EH (cell line): ENCODE measurements around the gene CSNK2B.
"Not testable (repeated sequence)": the region's sequence is repeated elsewhere in the genome, so short reads cannot be mapped to it uniquely, and the experiment has no call there.

Experiments used
- DNase-seq: peaks from one replicate; pipeline ENCODE4 v3.0.0-alpha.2; 2015; ENCODE audit warnings: low read depth

The CSNK2B gene

DNA sequence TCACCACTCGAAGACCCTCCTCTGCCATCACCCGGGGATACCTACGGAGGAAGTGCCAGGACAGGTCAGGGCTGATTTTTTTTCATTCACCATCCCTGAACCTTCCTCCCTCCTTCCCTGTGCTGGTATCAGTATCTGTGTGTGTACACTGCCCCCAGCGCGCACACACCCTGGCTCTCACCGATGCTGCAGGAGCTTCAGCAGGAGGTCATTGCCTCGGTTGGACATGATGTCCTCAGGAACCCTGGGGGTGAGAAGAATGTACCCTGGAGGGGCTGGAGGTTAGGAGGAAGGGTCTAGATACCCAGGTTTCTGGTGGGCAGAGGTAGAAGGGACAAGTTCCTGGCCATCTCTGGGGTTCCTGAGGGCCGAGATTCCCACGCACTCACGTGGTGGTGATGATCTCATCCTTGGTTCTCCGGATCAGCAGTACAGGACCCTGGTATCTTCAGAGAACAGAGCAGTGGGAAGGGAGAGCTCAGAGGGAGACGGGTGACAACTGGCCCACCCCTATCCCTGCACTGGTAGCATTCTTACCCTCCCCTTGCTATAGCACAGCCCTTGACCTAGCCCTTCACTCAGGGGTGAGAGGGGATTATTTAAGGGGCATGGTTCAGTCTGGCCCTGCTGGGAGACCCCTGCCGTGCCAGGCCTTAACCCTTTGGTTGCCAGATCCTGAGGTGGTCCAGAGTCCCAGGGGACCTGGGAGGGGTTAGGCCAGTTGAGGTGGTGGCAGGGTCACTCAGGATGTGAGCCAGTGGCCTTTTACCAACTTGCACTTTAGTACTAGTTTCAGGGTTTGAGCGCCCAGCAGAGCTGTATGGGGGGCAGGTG lies 22.2 kb downstream of the CSNK2B start:
- no peak for DNase-seq

DNA sequence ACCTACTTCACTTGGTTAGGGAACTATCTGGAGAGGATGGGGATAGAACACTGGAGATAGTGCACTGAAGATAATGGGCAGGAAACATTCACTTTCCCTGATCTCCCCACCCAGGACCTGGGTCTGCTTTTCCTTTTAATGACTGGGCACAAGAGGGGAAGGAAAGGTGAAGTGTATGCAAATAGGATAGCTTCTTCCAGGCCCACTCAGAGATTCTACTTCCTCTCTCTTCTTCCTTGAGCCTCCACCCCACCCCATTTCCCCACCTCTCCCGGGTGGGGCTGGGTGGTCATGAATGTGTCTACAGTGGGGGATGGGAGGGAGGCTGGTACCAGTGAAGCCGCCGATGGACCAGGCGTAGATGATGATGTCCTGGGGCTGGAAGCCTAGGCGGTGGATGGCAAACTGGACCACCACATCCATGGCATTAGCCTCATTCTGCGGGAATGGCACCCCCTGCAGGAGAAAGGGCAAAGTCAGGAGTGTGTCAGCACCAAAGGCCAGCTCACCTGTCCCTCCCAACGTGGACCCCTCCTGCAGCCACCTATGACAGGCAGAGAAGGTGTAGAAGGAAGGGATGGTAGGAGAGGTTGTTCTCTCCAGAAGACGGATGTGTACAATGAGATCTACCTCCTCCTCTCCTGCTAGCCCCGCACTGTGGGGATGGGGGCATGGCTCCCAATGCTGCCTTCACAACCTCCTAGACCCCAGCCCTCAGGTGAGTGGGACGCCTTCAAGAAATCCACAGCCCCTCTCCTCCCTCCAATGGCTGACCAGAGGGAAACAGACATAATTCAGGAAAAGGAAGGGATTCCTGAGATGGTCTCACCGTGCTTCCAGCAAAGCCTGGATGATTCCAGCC lies 23.6 kb downstream of the CSNK2B start:
- no peak for DNase-seq

DNA sequence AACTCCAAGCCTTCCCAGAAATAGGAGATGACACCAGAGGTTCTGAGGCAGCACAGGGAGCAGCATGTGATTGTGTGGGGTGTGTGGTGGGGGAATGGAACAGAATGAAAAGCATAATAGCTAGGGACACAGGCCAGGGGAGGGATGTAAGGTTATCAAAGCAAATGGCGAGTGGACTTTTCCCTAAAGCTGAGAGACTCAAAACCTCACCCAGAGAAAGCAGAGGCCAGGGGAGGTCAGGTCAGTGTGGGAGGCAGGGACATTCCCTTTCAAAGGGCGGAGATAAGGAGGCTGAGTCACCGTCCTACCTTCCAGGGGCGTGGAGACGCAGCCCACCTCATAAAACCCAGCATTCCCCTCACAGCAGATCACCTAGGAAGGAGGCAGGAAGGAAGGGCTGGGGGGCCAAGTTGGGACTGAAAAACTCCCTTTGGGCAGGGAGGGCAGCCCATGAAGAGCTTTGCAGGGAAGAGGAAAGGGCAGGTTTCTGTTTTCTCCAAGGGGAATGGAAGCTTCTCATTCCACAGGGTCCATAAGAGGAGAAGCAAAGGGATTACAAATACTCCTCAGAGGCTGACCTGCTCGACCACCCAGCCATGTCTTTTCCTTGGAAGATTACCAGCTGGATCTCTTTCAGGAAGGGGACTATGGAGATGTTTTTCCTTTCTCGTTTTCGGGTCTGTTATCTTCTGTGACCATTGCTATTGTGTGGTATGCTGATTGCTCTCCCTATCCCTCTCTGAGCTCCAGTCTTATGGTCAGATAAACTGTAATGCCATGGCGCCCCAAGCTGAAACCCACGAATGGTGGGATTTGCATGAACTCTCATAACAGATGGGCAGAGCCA lies 24.6 kb downstream of the CSNK2B start:
- DNase-seq: no peak

DNA sequence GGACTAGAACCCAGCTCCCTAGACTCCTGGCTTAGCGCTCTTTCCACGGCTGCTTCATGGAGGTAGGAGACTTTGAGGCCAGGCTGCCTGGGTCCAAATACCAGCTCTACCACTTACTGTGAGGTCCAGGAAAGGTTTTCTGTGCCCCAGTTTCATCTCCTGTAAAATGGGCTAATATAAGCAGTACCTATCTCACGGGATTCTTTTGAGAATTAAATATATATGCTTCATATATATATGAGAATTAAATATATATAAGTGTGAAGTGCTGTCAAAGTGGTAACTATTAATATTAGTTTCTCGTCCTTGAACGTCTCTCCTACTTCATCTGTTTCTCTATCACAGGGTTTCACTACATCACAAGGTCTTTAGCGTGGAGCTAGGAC lies 25.2 kb downstream of the CSNK2B start:
- no peak for DNase-seq

DNA sequence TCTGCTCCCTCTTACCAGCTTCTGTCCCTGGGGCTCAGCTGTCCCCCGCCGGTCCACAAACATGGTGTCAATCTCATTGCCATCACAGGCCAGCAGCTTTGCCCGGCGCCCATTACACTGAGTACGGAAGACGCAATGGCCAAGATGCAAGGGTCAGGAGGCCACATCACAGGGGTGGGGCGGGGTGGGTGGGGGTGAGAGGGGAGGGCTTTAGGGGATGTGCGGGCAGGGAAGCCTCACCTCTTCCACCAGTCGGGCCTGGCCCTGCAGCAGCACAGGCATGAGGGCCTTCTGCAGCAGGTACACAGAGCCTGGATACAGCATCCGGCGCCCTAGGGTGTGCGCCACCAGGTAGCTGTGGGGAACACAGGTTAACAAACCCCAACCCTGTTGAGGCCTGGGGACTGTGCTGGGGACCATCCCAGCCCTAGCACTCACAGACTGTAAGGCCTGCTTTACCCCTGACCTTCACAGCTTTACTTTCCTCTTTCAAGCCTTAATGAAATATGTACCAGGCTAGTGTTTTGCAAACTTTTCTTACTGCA lies 25.8 kb downstream of the CSNK2B start:
- no peak for DNase-seq

DNA sequence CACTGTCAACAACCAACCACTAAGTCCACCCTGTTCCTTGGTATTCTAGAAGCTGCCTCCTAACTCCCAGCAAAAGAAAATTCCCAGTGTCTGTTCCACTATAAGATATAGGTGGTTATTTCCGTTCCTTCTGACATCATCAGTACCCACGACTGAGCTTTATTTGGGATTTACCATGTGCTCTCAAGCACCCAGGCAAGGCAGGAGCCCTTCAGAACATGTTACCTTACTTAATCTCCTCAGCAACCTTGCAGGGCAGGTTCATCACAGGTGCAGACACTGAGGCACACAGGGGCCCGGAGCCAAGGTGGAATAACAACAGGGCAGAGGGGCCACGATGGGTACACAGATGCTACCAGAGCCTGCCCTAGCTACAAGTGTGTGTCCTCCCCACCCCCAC lies 26.5 kb downstream of the CSNK2B start:
- DNase-seq: no peak

DNA sequence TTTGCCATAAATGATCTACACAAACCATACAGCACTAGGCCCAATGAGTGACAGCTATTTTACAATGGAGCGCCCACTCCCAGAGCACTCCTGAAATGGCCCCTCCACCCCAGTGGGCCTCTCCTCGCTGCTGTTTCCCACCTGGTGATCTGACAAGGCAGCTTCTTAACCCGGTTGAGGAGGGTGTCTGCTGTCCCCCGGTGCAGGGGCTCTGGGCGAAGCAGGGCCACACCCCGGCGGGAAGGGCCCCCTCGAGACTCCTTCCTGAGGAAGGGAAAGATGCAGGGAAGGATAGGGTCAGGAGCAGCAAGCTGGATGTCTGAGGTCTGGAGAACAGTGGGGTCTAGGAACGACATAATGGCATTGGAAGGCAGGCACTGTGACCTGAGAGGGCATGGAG lies 27.0 kb downstream of the CSNK2B start:
- DNase-seq: no peak

DNA sequence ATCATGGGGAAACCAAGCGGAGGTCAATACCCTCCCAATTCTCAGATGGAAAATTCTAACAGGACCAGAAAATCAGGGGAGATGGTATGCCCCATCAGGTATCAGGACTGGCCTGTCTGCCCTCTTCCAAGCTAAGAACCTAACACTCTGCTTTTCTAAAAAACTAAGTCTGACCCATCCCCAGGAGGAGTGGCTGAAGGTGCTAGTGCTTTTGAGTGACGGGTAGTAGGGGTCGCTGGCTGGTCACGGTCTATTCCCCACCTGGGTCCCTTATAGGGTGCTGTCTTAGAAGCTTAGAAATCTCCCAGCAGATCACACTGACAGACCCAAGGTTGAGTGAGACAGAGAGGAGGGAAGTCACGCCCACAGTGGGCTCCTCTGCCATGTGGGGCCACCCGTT lies 27.7 kb downstream of the CSNK2B start:
- DNase-seq: no peak

DNA sequence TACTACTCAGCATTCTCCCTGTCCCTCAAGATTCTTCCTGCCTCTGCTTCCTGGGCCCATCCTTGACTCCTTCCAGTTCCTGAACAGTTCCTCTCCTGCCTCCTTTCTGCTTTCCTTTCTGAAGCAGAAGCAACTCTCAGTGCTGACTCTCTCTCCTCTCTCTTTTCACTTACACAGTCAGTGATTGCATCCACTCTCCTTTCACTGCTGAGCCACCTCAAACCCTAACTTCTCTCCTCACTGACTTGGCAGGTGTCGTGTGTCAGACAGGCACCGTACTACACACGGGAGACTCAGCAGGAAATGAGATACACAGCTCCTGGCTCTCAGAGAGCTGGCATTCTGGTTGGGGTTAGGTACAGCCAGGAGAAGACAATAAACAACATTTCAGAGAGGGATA lies 31.7 kb downstream of the CSNK2B start:
- DNase-seq: no peak

DNA sequence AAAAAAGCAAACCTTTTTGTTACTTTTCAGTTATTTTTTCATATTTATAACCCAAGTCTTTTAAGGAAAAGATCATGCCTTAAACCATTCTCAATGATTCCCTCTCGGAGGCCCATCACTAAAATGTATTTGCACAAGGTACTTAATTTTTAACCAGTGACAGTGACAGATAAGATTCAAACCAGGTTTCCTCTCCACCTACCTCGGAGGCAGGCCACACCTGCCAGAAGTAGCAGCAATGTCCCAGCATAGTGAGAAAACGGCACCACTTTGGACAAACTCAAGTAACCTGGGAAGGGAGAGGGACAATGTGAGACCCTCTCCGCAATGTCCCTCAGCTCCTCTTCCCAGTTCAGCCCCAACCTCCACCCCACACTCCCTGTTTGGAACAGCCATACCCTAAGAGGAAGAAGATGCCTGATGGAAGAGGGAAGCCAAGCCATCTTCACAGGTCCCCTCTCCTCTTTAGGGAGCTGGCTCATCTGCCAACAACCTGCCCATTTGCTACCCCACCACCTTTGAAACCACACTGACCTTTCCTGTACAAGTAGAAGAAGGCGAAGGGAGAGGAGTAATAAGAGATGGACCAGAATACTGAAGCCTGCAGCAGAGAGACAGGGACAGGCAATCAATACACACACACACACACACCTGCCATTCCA lies 35.0 kb downstream of the CSNK2B start:
- DNase-seq: no peak

DNA sequence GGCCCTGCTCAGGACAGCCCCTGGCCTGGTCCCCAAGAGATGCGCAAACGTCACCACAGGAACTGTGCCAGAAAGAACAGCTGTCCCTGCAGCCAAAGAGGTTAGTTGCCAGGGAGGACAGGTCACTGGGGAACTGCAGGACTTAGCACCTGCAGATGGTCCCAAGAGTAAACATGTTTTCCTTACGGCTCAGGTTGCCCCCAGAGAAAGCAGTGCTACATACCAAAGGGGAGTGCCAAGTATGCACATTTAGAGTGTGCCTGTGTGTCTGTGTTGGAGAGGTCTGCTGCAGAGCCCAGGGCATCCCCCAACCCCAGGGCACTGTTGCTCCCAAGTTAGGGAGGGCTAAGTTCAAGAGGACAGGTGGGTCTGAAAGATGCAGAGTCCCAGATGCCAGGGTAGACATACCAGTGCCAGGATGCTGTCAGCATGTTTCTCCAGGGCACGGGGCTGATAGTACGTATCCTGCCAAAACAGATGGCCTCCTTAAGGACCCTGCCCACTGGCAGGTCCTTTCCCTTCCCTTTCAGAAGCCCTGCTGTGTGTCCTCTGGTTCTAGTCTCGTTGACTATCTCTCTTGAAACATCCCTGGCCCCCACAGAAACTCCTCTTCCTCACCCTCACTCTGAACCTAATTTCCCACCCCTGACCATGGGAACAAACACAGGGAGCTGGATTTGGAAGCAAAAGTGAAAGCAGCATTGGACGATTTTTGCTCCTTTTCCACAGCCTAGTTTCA lies 36.0 kb downstream of the CSNK2B start:
- DNase-seq: peak; percentile 44

DNA sequence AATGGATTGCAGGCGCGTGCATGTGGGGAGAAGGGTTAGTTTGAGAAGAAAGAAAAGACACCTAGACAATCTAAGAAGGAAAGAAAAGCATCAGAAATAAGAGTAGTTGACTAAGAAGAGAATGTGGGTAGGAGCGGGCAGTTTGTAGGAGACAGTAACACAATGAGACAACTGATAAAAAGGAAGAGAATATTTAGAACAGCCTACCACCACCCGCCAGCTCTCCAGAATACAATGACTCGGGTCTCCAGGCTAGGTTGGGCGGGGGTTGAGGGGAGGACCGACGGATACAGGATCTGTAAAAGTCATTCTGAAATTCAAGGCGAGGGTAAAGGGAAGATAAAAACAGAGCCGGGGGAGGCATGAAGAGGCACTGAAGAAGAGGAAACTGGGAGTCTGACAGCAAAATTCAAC lies 36.5 kb downstream of the CSNK2B start:
- no peak for DNase-seq

DNA sequence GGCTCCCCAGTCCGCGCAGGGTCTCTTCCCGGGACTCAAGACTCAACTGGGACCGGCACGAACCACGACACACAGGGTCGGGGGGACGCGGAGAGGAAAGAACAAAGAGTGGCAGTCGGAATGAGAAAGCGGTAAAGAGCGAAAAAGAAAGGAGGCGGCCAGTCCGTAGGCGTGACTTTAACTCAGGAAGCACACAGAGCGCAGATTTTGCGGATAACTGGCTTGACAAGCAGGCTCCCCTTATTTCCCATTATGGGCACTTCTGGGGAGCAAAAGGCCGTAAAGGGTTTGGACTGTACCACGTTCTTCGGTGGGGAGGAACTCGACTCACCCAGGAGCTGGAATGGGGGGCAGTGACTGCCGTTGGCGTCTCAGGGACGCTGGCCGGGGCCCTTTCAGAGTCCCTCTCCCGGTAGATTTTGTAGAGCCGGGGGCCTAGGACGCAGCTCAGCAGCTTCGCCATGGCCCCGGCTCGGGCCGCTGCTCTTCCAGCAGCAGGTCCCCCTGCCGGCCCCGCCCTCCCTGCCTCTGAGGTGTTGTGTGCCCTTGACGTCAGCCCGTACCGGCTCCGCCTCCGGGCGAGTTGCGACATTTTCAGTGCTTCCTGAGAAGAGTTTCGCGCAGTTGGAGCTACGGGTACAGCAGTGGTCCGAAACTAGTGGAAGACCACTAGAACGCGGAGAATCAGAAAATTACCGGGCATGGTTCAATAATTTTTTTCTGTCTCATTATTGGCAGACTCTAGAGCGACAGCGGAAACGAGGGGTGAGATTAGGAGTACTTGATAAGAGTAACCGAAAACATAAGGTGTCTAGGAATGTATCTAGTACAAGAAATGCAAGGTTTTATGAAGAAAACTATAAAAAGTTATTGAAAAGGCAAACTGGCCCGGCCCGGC lies 37.2 kb downstream of the CSNK2B start, which contains the start of gene ABHD16A:
TSS of gene ABHD16A (minus strand) at position 506 of the 898 bp plus-strand sequence. CDS start at position 463, 43 bp downstream.
- DNase-seq: peak; percentile 98

DNA sequence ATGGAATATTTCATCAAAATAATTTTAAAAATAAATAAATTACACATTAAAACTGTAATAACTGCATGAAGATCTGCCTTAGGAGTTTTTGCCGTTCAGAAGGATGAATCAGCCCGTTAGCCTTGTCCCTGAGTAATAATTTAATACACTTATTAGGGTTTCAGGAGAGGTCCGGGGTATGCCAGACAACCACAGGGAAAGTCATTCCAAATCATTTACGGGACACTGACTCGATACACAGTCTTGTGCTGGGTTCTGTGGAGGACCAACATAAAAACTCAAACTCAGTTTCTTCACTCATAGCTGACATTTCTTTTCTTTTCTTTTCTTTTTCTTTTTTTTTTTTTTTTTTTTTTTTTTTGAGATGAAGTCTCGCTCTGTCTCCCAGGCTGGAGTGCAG lies 40.1 kb downstream of the CSNK2B start:
- peak; percentile 47 for DNase-seq

DNA sequence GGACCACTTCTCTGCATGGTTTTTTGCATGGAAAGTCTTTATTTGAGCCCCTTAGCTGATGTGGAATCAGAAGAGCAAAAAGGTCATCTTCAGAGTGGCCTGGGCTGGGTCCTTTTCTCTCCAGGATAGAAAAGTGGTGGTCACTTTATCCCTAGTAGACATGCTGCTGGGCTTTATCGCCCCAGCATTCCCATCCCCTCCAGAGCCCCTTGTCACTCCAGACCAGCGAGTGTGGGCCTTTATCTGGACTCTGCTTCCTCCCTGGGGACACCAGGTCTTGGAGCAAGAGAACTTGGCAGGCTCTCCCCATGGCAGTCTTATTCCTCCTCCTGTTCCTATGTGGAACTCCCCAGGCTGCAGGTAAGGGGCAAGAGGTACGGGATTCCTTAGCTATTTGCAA lies 40.7 kb downstream of the CSNK2B start, which contains the start of gene LY6G6F:
TSS of gene LY6G6F (plus strand) at position 268 of the 400 bp plus-strand sequence. CDS start at position 309, 41 bp downstream.
- DNase-seq: no peak

DNA sequence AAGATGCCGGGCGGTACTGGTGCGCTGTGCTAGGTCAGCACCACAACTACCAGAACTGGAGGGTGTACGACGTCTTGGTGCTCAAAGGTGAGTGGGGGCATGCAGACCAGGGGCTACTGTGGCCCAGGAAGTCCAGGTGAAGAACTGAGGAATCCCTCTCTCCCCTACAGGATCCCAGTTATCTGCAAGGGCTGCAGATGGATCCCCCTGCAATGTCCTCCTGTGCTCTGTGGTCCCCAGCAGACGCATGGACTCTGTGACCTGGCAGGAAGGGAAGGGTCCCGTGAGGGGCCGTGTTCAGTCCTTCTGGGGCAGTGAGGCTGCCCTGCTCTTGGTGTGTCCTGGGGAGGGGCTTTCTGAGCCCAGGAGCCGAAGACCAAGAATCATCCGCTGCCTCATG lies 41.8 kb downstream of the CSNK2B start:
- no peak for DNase-seq

DNA sequence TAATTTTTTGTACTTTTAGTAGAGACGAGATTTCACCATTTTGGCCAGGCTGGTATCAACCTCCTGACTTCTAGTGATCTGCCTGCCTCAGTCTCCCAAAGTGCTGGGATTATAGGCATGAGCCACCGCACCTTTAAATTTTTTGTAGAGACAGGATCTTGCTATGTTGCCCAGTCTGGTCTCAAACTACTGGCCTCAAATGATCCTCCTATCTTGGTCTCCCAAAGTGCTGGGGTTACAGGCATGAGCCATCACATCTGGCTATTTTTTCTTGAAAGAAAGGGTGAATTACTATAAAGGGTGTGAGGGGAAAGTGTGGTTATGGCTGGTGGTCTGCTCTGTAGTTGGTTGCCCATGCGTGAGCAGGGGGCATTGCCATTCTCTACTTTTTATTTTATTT lies 42.3 kb downstream of the CSNK2B start:
- DNase-seq: no peak

DNA sequence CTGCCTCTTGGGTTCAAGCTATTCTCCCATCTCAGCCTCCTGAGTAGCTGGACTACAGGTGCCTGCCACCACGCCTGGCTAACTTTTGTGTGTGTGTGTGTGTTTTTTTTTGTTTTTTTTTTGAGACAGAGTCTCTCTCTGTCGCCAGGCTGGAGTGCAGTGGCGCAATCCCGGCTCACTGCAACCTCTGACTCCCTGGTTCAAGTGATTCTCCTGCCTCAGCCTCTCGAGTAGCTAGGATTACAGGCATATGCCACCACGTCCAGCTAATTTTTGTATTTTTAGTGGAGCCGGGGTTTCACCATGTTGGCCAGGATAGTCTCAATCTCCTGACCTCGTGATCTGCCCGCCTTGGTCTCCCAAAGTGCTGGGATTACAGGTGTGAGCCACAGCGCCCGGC lies 43.3 kb downstream of the CSNK2B start:
- DNase-seq: not testable (repeated sequence)

DNA sequence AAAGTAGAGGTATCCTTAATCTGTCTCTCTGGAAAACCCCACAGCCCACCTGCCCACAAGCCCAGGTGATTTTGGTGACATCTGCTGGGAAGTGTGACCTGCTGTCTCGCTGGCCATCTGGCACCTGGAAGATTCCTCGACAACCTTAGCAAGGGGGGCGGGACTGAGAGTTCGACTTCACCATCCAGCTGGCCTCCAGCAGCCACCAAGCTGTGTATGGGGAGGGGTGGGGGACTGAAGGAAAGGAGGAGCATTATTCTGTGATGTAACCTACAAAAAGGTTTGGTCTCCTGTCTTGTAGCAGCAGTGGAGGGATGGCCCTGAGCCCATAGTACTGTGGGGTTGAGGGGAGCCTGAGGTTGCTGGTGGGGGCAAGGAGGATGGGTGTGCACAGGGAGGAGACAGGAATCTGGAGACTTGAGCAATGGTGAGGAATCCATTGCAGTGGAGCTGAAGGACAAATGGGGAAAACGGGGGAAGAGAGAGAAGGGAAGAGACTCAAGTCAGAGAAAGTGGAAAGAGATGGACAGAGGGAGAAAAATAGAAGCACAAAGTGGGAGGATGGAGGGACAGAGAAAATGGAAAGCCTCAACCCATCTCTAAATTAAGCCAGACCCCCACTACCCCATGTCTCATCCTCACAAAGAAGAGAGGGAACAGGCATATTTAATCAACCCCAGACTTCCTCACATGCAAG lies 44.8 kb downstream of the CSNK2B start:
- no peak for DNase-seq
